Upper lobe of left lung (tissue), 4 donors: ENCODE data around the gene CFP.

ENCODE experiments used
- EP300 ChIP-seq, 4 donors: sonication (generic); formaldehyde crosslinking; IDR thresholded peaks; one replicate each; pipeline ENCODE4 v1.5.1; 2017; ENCODE audit warnings: antibody characterized with exemption in 4 of 4, control low read depth in 2 of 4
- POLR2A ChIP-seq, 4 donors: fragments of 450-650 bp; IDR thresholded peaks; one replicate each; pipeline ENCODE4 v1.5.1; 2016 to 2017; ENCODE audit warnings: antibody characterized with exemption in 4 of 4, mild to moderate bottlenecking in 2 of 4
- POLR2AphosphoS5 ChIP-seq, 2 donors: sonication (generic); formaldehyde crosslinking; IDR thresholded peaks; one replicate each; pipeline ENCODE4 v1.5.1; 2017; ENCODE audit warnings: antibody characterized with exemption in 2 of 2
- TF ChIP-seq, protein P1 (sequence below), 6 experiments: fragments of 450-650 bp in 4 of 6; fragments of 200-600 bp in 2 of 6; sonication (generic) in 2 of 6; IDR thresholded peaks; one replicate each; pipeline ENCODE4 v1.5.1; 2016 to 2019; ENCODE audit warnings: antibody characterized with exemption in 6 of 6

DNA sequence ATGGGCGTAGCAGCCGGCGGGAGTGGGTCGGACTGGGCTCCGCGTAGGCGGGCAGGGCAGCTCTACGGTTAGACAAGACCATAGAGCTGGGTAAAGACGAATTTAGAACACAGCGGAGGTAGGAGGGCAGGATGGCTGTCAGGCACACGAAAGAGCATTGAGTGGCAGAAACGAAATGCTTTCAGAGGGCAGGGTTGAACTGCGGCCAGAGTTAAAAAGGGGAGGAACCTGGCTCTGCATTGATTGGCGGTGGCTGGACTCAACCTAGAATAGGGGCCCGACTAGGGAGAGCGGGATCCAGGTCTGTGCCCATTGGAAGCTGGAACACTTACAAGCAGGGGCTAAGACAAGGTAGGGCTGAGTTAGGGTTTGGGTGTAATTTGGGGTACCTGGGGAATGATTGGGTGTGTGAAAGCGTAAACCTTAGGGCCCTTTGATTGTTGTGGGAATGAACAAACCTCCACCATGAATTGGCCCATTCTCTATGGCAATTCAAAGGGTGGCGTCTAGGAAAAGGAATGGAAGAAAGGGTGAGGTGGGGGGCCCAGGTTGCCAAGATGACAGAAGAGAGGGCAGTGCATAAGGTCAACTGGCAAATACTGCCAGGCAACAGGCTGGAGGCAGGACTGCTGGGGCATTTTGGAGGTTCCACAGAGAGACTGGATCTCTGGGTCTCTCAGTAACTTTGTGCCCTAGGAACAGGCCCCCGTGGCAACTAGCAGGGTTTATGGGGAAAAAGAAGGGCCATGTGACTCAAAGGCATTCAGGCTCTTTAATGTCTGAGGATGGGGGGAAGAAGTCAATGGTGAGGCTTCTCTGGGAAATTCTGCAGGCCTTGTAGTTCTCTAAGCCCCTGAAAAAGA, 21.5 kb upstream of the CFP start:
- TF ChIP-seq POLR2AphosphoS5 (IDR thresholded peaks at IDR 0.05), result peak in 1 of 2 donors; percentile 20
- TF ChIP-seq POLR2A (IDR thresholded peaks at IDR 0.05), result no peak
- TF ChIP-seq, protein P1, sequence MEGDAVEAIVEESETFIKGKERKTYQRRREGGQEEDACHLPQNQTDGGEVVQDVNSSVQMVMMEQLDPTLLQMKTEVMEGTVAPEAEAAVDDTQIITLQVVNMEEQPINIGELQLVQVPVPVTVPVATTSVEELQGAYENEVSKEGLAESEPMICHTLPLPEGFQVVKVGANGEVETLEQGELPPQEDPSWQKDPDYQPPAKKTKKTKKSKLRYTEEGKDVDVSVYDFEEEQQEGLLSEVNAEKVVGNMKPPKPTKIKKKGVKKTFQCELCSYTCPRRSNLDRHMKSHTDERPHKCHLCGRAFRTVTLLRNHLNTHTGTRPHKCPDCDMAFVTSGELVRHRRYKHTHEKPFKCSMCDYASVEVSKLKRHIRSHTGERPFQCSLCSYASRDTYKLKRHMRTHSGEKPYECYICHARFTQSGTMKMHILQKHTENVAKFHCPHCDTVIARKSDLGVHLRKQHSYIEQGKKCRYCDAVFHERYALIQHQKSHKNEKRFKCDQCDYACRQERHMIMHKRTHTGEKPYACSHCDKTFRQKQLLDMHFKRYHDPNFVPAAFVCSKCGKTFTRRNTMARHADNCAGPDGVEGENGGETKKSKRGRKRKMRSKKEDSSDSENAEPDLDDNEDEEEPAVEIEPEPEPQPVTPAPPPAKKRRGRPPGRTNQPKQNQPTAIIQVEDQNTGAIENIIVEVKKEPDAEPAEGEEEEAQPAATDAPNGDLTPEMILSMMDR (IDR thresholded peaks at IDR 0.05), result no peak
- no peak for TF ChIP-seq EP300 (IDR thresholded peaks at IDR 0.05)
